SIG-M5 treated with dmso at 0.1 percent for 504 hours (cell line): ENCODE results near the gene CXorf49B.
"Not testable (repeated sequence)": the region's sequence is repeated elsewhere in the genome, so short reads cannot be mapped to it uniquely, and the experiment has no call there.

Source experiments
- DNase-seq: peaks from one replicate; lab custom pipeline; 2025; ENCODE audit not compliant: unreplicated experiment; lab: John Stamatoyannopoulos, UW

CXorf49B gene

GRCh38 chrX:71763049-71763448 is at the start of gene CXorf49B:
CXorf49B (plus strand) TSS chrX:71763349; CDS start chrX:71763424, 75 bp downstream.
- DNase-seq = not testable (repeated sequence)

- not testable (repeated sequence) for DNase-seq
Measured at GRCh38 chrX:71714064-71714463, 49.1 kb upstream of the CXorf49B start.

GRCh38 chrX:71715551-71715950 is 47.6 kb upstream of the CXorf49B start:
- not testable (repeated sequence) for DNase-seq

- DNase-seq = not testable (repeated sequence)
Measured at GRCh38 chrX:71716323-71716722, 46.8 kb upstream of the CXorf49B start.

- not testable (repeated sequence) for DNase-seq
Measured at GRCh38 chrX:71718185-71718584, 45.0 kb upstream of the CXorf49B start, which contains the start of gene CXorf49. CXorf49 (minus strand) TSS chrX:71718285; CDS start chrX:71718151, 134 bp downstream.

GRCh38 chrX:71719195-71719594 is 44.0 kb upstream of the CXorf49B start:
- not testable (repeated sequence) for DNase-seq

- DNase-seq = not testable (repeated sequence)
Measured at GRCh38 chrX:71720289-71720886, 42.8 kb upstream of the CXorf49B start.

- not testable (repeated sequence) for DNase-seq
Measured at GRCh38 chrX:71760688-71761281, 2.4 kb upstream of the CXorf49B start.

- not testable (repeated sequence) for DNase-seq
Measured at GRCh38 chrX:71764832-71765231, 1.7 kb downstream of the CXorf49B start.

GRCh38 chrX:71765613-71766012 is 2.5 kb downstream of the CXorf49B start:
- DNase-seq = not testable (repeated sequence)

- not testable (repeated sequence) for DNase-seq
Measured at GRCh38 chrX:71767134-71767533, 4.0 kb downstream of the CXorf49B start.

- DNase-seq = not testable (repeated sequence)
Measured at GRCh38 chrX:71778322-71778721, 15.2 kb downstream of the CXorf49B start.

- DNase-seq = not testable (repeated sequence)
Measured at GRCh38 chrX:71782225-71782949, 19.2 kb downstream of the CXorf49B start.

- not testable (repeated sequence) for DNase-seq
Measured at GRCh38 chrX:71782950-71783299, 19.8 kb downstream of the CXorf49B start.

GRCh38 chrX:71783569-71784347 is 20.6 kb downstream of the CXorf49B start:
- not testable (repeated sequence) for DNase-seq

GRCh38 chrX:71784348-71784983 is 21.3 kb downstream of the CXorf49B start:
- DNase-seq = not testable (repeated sequence)

- not testable (repeated sequence) for DNase-seq
Measured at GRCh38 chrX:71806450-71806849, 43.3 kb downstream of the CXorf49B start.

GRCh38 chrX:71809886-71810285 is 46.7 kb downstream of the CXorf49B start:
- no peak for DNase-seq

GRCh38 chrX:71814123-71814912 is 51.2 kb downstream of the CXorf49B start:
- no peak for DNase-seq
